HEK293 (cell line): ENCODE results near the gene GABBR2.

Source experiments
- CTCF ChIA-PET: fragments of 350-600 bp; formaldehyde crosslinking; extraction: SDS; loops from one replicate; lab custom pipeline; 2021; ENCODE audit warnings: antibody characterized with exemption; lab: Yijun Ruan, JAX
- POLR2A ChIA-PET: fragments of 300-600 bp; formaldehyde crosslinking; extraction: SDS; loops from one replicate; lab custom pipeline; 2020; ENCODE audit warnings: antibody characterized with exemption, inconsistent platforms; lab: Yijun Ruan, JAX
- H3K27ac ChIP-seq: fragments of 200-500 bp; sonication (Bioruptor generic); 2 replicates; pipeline ENCODE4 v1.5.1; 2014; ENCODE audit warnings: low read depth, low read length, control low read depth, inconsistent platforms; ENCODE audit errors: extremely low read depth
- H3K36me3 ChIP-seq, 2 experiments: fragments of 200-500 bp in 1 of 2; sonication (Bioruptor generic) in 1 of 2; 1 replicate in 1 of 2; 2 replicates in 1 of 2; pipeline ENCODE4 v1.5.1; 2014 to 2017; ENCODE audit warnings: inconsistent platforms in 2 of 2, low read length in 2 of 2; ENCODE audit not compliant: control insufficient read depth in 2 of 2, insufficient read depth in 1 of 2
- H3K4me1 ChIP-seq: fragments of 200-500 bp; sonication (Bioruptor generic); 2 replicates; pipeline ENCODE4 v1.5.1; 2014; ENCODE audit warnings: mild to moderate bottlenecking, low read length, inconsistent platforms; ENCODE audit not compliant: control insufficient read depth, insufficient read depth
- H3K4me3 ChIP-seq: 2 replicates; pipeline ENCODE4 v1.5.1; 2011; ENCODE audit warnings: low read depth, mild to moderate bottlenecking, control low read depth, low read length, moderate library complexity
- H3K9me3 ChIP-seq: fragments of 200-500 bp; sonication (Bioruptor generic); 2 replicates; pipeline ENCODE4 v1.5.1; 2014; ENCODE audit warnings: low read depth, low read length, inconsistent platforms; ENCODE audit not compliant: control insufficient read depth, insufficient read depth
- PRDM1 ChIP-seq: fragments of 450-650 bp; formaldehyde crosslinking; IDR thresholded peaks from 2 replicates; pipeline ENCODE4; 2016; ENCODE audit warnings: missing biosample characterization, missing genetic modification characterization
- RBAK ChIP-seq: fragments of 450-650 bp; formaldehyde crosslinking; IDR thresholded peaks from 2 replicates; pipeline ENCODE4 v1.5.1; 2016; ENCODE audit warnings: missing biosample characterization, missing genetic modification characterization
- REPIN1 ChIP-seq: fragments of 450-650 bp; formaldehyde crosslinking; IDR thresholded peaks from 2 replicates; pipeline ENCODE4 v1.5.1; 2017; ENCODE audit warnings: missing biosample characterization, missing genetic modification characterization, low read depth
- SP2 ChIP-seq: fragments of 450-650 bp; formaldehyde crosslinking; IDR thresholded peaks from 2 replicates; pipeline ENCODE4 v1.5.1; 2016; ENCODE audit warnings: missing biosample characterization, missing genetic modification characterization
- ZBTB7A ChIP-seq: fragments of 450-650 bp; formaldehyde crosslinking; IDR thresholded peaks from 2 replicates; pipeline ENCODE4 v1.5.1; 2016; ENCODE audit warnings: low read depth, missing biosample characterization, missing genetic modification characterization
- ZFHX2 ChIP-seq: fragments of 450-650 bp; formaldehyde crosslinking; conservative IDR thresholded peaks from 2 replicates; pipeline ENCODE4 v1.5.1; 2016; ENCODE audit warnings: missing biosample characterization, missing genetic modification characterization
- ZNF155 ChIP-seq: fragments of 450-650 bp; formaldehyde crosslinking; IDR thresholded peaks from 2 replicates; pipeline ENCODE4 v1.5.1; 2016; ENCODE audit warnings: missing biosample characterization, missing genetic modification characterization
- ZNF16 ChIP-seq: fragments of 450-650 bp; formaldehyde crosslinking; IDR thresholded peaks from 2 replicates; pipeline ENCODE4 v1.5.1; 2016; ENCODE audit warnings: low read depth, missing biosample characterization, missing genetic modification characterization
- ZNF24 ChIP-seq: fragments of 450-650 bp; formaldehyde crosslinking; IDR thresholded peaks from 2 replicates; pipeline ENCODE4 v1.5.1; 2016; ENCODE audit warnings: missing biosample characterization, missing genetic modification characterization
- ZNF292 ChIP-seq: fragments of 450-650 bp; formaldehyde crosslinking; IDR thresholded peaks from 2 replicates; pipeline ENCODE4 v1.5.1; 2016; ENCODE audit warnings: low read depth, missing biosample characterization, missing genetic modification characterization, borderline replicate concordance
- ZNF324 ChIP-seq: fragments of 450-650 bp; formaldehyde crosslinking; IDR thresholded peaks from 2 replicates; pipeline ENCODE4 v1.5.1; 2016; ENCODE audit warnings: missing biosample characterization, missing genetic modification characterization
- ZNF404 ChIP-seq: fragments of 450-650 bp; formaldehyde crosslinking; IDR thresholded peaks from 2 replicates; pipeline ENCODE4 v1.5.1; 2017; ENCODE audit warnings: missing biosample characterization, missing genetic modification characterization
- ZNF48 ChIP-seq: fragments of 450-650 bp; formaldehyde crosslinking; IDR thresholded peaks from 2 replicates; pipeline ENCODE4 v1.5.1; 2016; ENCODE audit warnings: missing biosample characterization, missing genetic modification characterization
- ZNF558 ChIP-seq: fragments of 450-650 bp; formaldehyde crosslinking; IDR thresholded peaks from 2 replicates; pipeline ENCODE4 v1.5.1; 2016; ENCODE audit warnings: missing biosample characterization, missing genetic modification characterization
- ZNF571 ChIP-seq: fragments of 450-650 bp; formaldehyde crosslinking; IDR thresholded peaks from 2 replicates; pipeline ENCODE4 v1.5.0; 2017; ENCODE audit warnings: missing biosample characterization, missing genetic modification characterization
- ZNF677 ChIP-seq: fragments of 450-650 bp; IDR thresholded peaks from 2 replicates; pipeline ENCODE4 v1.5.0; 2018; ENCODE audit warnings: missing biosample characterization, mild to moderate bottlenecking, missing genetic modification characterization, moderate library complexity
- TF ChIP-seq, protein P1 (sequence below): fragments of 450-650 bp; formaldehyde crosslinking; IDR thresholded peaks from 2 replicates; pipeline ENCODE4 v1.5.1; 2017; ENCODE audit warnings: missing biosample characterization, missing genetic modification characterization
- TF ChIP-seq, protein P2 (sequence below): fragments of 450-650 bp; formaldehyde crosslinking; IDR thresholded peaks from 2 replicates; pipeline ENCODE4 v1.5.1; 2016; ENCODE audit warnings: missing biosample characterization, missing genetic modification characterization

Gene GABBR2

DNA sequence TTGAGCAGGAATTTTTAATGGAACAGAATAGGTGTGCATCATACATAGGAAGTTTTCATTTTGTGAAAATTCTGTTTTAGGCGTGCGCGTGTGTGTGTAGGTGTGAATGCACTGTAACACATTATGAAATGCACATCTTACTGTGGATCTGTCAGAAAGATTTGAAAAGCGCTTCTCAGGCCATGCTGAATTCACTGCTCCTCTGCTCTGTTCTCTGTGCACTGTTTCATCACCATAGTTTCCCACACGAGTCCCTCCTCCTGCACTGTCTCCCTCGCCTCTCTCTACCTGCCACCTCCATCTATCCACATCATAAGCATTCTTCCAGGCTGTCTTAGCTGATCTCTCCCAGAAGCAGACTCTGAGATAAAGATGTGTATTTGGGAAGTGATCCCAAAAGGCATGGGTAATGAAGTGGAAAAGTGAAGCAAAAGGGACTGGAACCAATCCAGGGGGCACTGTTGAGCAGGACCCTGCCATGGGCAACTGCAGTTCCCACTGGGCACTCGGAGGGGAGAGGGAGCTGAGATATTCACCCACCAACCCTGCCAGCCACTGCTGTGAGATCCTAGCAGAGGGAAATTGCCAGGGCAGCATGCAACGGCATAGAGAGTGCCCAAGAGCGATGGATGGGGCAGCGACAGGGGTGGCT is 65.9 kb downstream of the GABBR2 start:
- ChIA-PET CTCF (interaction anchor here (0.6 to 2.6 kb wide), 14 partner anchors 8 to 819 kb away, joined by 3 to 11 read pairs (median 4); no protein-coding TSS in a partner anchor), POLR2A (interaction anchor here (0.6 kb wide), 1 partner anchor 652 kb away, joined by 4 read pairs; no protein-coding TSS in a partner anchor)
- no peaks in the 10 kb centered on the region for H3K36me3 ChIP-seq
- H3K27ac ChIP-seq, result no peak overlapping the region
- TF ChIP-seq ZBTB7A (tag by site-specific recombination) (no peak), SP2 (tag by site-specific recombination) (no peak), ZNF324 (tag by site-specific recombination) (no peak), ZNF292 (tag by site-specific recombination) (no peak), ZNF24 (tag by site-specific recombination) (no peak), ZNF155 (no peak), ZFHX2 (tag by site-specific recombination) (no peak), PRDM1 (tag by site-specific recombination) (no peak), ZNF404 (no peak), ZNF677 (no peak), ZNF571 (tag by site-specific recombination) (no peak), RBAK (no peak), ZNF16 (tag by site-specific recombination) (no peak), ZNF558 (tag by site-specific recombination) (no peak), REPIN1 (tag by site-specific recombination) (no peak)
- TF ChIP-seq, protein P1, sequence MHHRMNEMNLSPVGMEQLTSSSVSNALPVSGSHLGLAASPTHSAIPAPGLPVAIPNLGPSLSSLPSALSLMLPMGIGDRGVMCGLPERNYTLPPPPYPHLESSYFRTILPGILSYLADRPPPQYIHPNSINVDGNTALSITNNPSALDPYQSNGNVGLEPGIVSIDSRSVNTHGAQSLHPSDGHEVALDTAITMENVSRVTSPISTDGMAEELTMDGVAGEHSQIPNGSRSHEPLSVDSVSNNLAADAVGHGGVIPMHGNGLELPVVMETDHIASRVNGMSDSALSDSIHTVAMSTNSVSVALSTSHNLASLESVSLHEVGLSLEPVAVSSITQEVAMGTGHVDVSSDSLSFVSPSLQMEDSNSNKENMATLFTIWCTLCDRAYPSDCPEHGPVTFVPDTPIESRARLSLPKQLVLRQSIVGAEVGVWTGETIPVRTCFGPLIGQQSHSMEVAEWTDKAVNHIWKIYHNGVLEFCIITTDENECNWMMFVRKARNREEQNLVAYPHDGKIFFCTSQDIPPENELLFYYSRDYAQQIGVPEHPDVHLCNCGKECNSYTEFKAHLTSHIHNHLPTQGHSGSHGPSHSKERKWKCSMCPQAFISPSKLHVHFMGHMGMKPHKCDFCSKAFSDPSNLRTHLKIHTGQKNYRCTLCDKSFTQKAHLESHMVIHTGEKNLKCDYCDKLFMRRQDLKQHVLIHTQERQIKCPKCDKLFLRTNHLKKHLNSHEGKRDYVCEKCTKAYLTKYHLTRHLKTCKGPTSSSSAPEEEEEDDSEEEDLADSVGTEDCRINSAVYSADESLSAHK (tag by site-specific recombination), result no peak
- TF ChIP-seq, protein P2, sequence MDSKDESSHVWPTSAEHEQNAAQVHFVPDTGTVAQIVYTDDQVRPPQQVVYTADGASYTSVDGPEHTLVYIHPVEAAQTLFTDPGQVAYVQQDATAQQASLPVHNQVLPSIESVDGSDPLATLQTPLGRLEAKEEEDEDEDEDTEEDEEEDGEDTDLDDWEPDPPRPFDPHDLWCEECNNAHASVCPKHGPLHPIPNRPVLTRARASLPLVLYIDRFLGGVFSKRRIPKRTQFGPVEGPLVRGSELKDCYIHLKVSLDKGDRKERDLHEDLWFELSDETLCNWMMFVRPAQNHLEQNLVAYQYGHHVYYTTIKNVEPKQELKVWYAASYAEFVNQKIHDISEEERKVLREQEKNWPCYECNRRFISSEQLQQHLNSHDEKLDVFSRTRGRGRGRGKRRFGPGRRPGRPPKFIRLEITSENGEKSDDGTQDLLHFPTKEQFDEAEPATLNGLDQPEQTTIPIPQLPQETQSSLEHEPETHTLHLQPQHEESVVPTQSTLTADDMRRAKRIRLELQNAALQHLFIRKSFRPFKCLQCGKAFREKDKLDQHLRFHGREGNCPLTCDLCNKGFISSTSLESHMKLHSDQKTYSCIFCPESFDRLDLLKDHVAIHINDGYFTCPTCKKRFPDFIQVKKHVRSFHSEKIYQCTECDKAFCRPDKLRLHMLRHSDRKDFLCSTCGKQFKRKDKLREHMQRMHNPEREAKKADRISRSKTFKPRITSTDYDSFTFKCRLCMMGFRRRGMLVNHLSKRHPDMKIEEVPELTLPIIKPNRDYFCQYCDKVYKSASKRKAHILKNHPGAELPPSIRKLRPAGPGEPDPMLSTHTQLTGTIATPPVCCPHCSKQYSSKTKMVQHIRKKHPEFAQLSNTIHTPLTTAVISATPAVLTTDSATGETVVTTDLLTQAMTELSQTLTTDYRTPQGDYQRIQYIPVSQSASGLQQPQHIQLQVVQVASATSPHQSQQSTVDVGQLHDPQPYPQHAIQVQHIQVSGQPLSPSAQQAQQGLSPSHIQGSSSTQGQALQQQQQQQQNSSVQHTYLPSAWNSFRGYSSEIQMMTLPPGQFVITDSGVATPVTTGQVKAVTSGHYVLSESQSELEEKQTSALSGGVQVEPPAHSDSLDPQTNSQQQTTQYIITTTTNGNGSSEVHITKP (tag by site-specific recombination), result no peak
- H3K9me3 ChIP-seq, result no peaks in the 10 kb centered on the region
- H3K4me1 ChIP-seq, result no peaks in the 10 kb centered on the region
- H3K4me3 ChIP-seq, result no peak overlapping the region

DNA sequence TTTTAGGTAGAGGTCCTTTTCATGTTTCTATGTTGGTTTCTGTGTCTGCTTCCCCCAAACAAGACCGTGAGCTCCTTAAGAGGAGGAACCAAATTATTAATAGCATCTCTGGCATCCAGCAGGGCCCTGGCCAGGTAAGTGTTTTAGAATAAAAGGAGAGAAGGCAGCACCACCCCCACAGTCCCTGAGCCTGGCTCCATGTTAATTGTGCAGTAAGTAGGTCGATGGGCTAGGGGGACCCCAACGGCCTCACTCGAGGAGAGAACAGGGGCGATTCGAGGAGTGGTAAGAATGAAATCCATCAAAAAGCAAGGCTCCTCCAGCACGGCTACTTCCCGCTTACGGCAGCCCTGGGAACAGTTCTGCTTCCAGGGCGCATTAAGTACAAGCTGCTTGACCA is 67.0 kb downstream of the GABBR2 start:
- no peak overlapping the region for H3K4me3 ChIP-seq
- H3K36me3 ChIP-seq, result no peaks in the 10 kb centered on the region
- H3K4me1 ChIP-seq, result no peaks in the 10 kb centered on the region
- POLR2A ChIA-PET, result no interaction called here
- CTCF ChIA-PET, result interaction anchor here (0.6 to 2.6 kb wide), 8 partner anchors 13 to 320 kb away, joined by 3 to 11 read pairs (median 3); partner anchors contain the start of gene GABBR2
- H3K9me3 ChIP-seq, result no peaks in the 10 kb centered on the region
- TF ChIP-seq ZNF48 (tag by site-specific recombination), result no peak
- TF ChIP-seq, protein P2 (tag by site-specific recombination), result no peak
- H3K27ac ChIP-seq, result no peak overlapping the region
